GM23338 (cell line): ENCODE results near the gene AGO4. TPM values are rescaled to one million over a fixed set of nuclear protein-coding genes. Genes with fewer than 3 reads are reported as not detected.

Experiments used
- ATAC-seq: fragments of 200-7000 bp; cut with Tn5 transposase; 3 replicates; pipeline ENCODE4 v1.9.1; 2020
- DNase-seq: peaks from one replicate; pipeline ENCODE4 v3.0.0-alpha.2; 2015; ENCODE audit warnings: low spot score
- H2AFZ ChIP-seq: fragments of 200-600 bp; sonication (generic); 2 replicates; pipeline ENCODE4 v1.8.0; 2016; ENCODE audit warnings: antibody characterized with exemption, mild to moderate bottlenecking, moderate library complexity
- H3F3A ChIP-seq: fragments of 200-600 bp; sonication (generic); replicated peaks from 2 replicates; pipeline ENCODE4 v1.8.0; 2017; ENCODE audit warnings: antibody characterized with exemption, mixed run types, low read depth
- H3K27ac ChIP-seq: fragments of 200-600 bp; sonication (generic); 2 replicates; pipeline ENCODE4 v1.6.1; 2016; ENCODE audit warnings: low read depth
- H3K27me3 ChIP-seq: fragments of 200-600 bp; sonication (generic); 2 replicates; pipeline ENCODE4 v1.8.0; 2016; ENCODE audit warnings: mild to moderate bottlenecking, mixed run types, moderate library complexity; ENCODE audit not compliant: insufficient read depth
- H3K36me3 ChIP-seq: fragments of 200-600 bp; sonication (generic); 2 replicates; pipeline ENCODE4 v1.8.0; 2016; ENCODE audit warnings: mild to moderate bottlenecking; ENCODE audit not compliant: insufficient read depth
- H3K4me1 ChIP-seq: fragments of 200-600 bp; sonication (generic); 2 replicates; pipeline ENCODE4 v1.8.0; 2016; ENCODE audit warnings: mild to moderate bottlenecking, moderate library complexity; ENCODE audit not compliant: insufficient read depth
- H3K4me2 ChIP-seq: fragments of 200-600 bp; sonication (generic); 2 replicates; pipeline ENCODE4 v1.7.1; 2017; ENCODE audit warnings: mixed run types
- H3K4me3 ChIP-seq: fragments of 200-600 bp; sonication (generic); 2 replicates; pipeline ENCODE4 v1.6.1; 2016; ENCODE audit warnings: mixed run types
- H3K79me2 ChIP-seq: fragments of 200-600 bp; sonication (generic); replicated peaks from 2 replicates; pipeline ENCODE4 v1.8.0; 2017; ENCODE audit warnings: mild to moderate bottlenecking; ENCODE audit not compliant: insufficient read depth
- H3K9me2 ChIP-seq: fragments of 200-600 bp; sonication (generic); 2 replicates; pipeline ENCODE4 v1.8.0; 2017; ENCODE audit not compliant: insufficient read depth
- H4K20me1 ChIP-seq: fragments of 200-600 bp; sonication (generic); replicated peaks from 2 replicates; pipeline ENCODE4 v1.8.0; 2017; ENCODE audit warnings: mild to moderate bottlenecking; ENCODE audit not compliant: insufficient read depth
- H3K27ac Mint-ChIP-seq: 2 replicates; pipeline ENCODE4 v1.8.0; 2020; ENCODE audit warnings: inconsistent platforms, mild to moderate bottlenecking, moderate library complexity, mixed read lengths
- H3K27me3 Mint-ChIP-seq: 3 replicates; pipeline ENCODE4 v1.8.0; 2022; ENCODE audit warnings: low read depth, mild to moderate bottlenecking, moderate library complexity, mixed read lengths, inconsistent platforms; ENCODE audit not compliant: insufficient read depth, poor library complexity
- H3K36me3 Mint-ChIP-seq: 3 replicates; pipeline ENCODE4 v1.8.0; 2021; ENCODE audit warnings: low read depth, mild to moderate bottlenecking, inconsistent platforms, moderate library complexity, mixed read lengths
- H3K4me1 Mint-ChIP-seq: 3 replicates; pipeline ENCODE4 v1.8.0; 2020; ENCODE audit warnings: mild to moderate bottlenecking, inconsistent platforms, mixed read lengths
- H3K4me3 Mint-ChIP-seq: 3 replicates; pipeline ENCODE4 v1.8.0; 2021; ENCODE audit warnings: moderate library complexity, mild to moderate bottlenecking, inconsistent platforms, mixed read lengths
- H3K9me3 Mint-ChIP-seq: 3 replicates; pipeline ENCODE4 v1.8.0; 2020; ENCODE audit warnings: moderate library complexity, mild to moderate bottlenecking, inconsistent platforms, mixed read lengths
- CREB1 ChIP-seq: fragments of 250-450 bp; sonication (Bioruptor Pico); IDR thresholded peaks from 2 replicates; pipeline ENCODE4 v1.5.0; 2020; ENCODE audit warnings: low read depth, mild to moderate bottlenecking, moderate library complexity
- EZH2 ChIP-seq: fragments of 200-600 bp; sonication (generic); IDR thresholded peaks from one replicate; pipeline ENCODE4 v1.8.0; 2017; ENCODE audit warnings: antibody characterized with exemption, mild to moderate bottlenecking, low read depth; ENCODE audit not compliant: unreplicated experiment
- EZH2phosphoT487 ChIP-seq: fragments of 200-600 bp; sonication (generic); IDR thresholded peaks from one replicate; pipeline ENCODE4 v1.8.1; 2018; ENCODE audit warnings: antibody characterized with exemption; ENCODE audit not compliant: unreplicated experiment
- JUNB ChIP-seq: IDR thresholded peaks from one replicate; pipeline ENCODE4 v1.6.1; 2016; ENCODE audit warnings: antibody characterized with exemption; ENCODE audit not compliant: unreplicated experiment
- NANOG ChIP-seq: IDR thresholded peaks from 2 replicates; pipeline ENCODE4 v1.6.1; 2016; ENCODE audit warnings: antibody characterized with exemption, borderline replicate concordance
- POLR2AphosphoS5 ChIP-seq: IDR thresholded peaks from 2 replicates; pipeline ENCODE4 v1.6.1; 2016; ENCODE audit warnings: antibody characterized with exemption, low read depth
- STAT1 ChIP-seq: IDR thresholded peaks from one replicate; pipeline ENCODE4 v1.6.1; 2016; ENCODE audit warnings: antibody characterized with exemption; ENCODE audit not compliant: unreplicated experiment
- ZNF114 ChIP-seq: fragments of 250-450 bp; sonication (Bioruptor Pico); IDR thresholded peaks from 2 replicates; pipeline ENCODE4 v1.5.0; 2020; ENCODE audit warnings: mild to moderate bottlenecking, moderate library complexity
- ZNF331 ChIP-seq: fragments of 250-450 bp; sonication (Bioruptor Pico); IDR thresholded peaks from 2 replicates; pipeline ENCODE4 v1.5.0; 2020; ENCODE audit warnings: low read depth, mild to moderate bottlenecking, moderate library complexity
- polyA plus RNA-seq: library from polyadenylated mRNA; unstranded; fragments of >200 nt; fragmentation: Nextera tagmentation; extraction: Ambion mirVana; gene quantifications from 2 replicates; pipeline ENCODE4 v1.2.1, GENCODE V29; 2016
- total RNA-seq: library from RNA; depleted of rRNA; stranded (reverse); fragments of >200 nt; shearing (Covaris generic); gene quantifications from 2 replicates; pipeline ENCODE4 v1.2.3, GENCODE V29; 2014
- TF ChIP-seq, protein P1 (sequence below): IDR thresholded peaks from 2 replicates; pipeline ENCODE4 v1.6.1; 2016; ENCODE audit warnings: antibody characterized with exemption
- TF ChIP-seq, protein P2 (sequence below): IDR thresholded peaks from one replicate; pipeline ENCODE4 v1.6.1; 2018; ENCODE audit warnings: antibody characterized with exemption; ENCODE audit not compliant: unreplicated experiment
- TF ChIP-seq, protein P3 (sequence below): fragments of 250-450 bp; sonication (Bioruptor Pico); IDR thresholded peaks from 2 replicates; pipeline ENCODE4 v1.5.0; 2020; ENCODE audit warnings: mild to moderate bottlenecking, moderate library complexity
- TF ChIP-seq, protein P4 (sequence below), 2 experiments: fragments of 200-600 bp in 1 of 2; sonication (generic) in 1 of 2; conservative IDR thresholded peaks; 2 replicates each; pipeline versions ENCODE4 v1.5.1 to v1.6.1; 2016 to 2017; ENCODE audit warnings: antibody characterized with exemption in 2 of 2, low read depth in 2 of 2, mild to moderate bottlenecking in 2 of 2, moderate library complexity in 1 of 2

AGO4 gene
- total and polyA plus RNA-seq, 2 experiments from 2014 or later, result 1.7 to 9.7 TPM

DNA sequence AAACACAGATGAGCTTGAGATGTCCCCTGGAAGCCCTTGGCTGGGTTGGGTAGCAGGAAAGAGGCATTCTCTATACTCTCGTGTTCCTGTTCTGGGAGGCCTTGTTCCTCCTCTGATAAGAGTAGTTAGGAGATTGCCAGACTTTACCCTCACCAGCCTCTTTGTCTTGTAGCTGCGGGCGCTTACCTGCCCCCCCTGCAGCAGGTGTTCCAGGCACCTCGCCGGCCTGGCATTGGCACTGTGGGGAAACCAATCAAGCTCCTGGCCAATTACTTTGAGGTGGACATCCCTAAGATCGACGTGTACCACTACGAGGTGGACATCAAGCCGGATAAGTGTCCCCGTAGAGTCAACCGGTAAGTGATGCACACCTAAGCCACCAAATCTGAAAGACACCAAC lies 80.4 kb downstream of the AGO4 start:
- Mint-ChIP-seq H3K9me3 (no peaks in the 10 kb centered on the region), H3K4me3 (no peak overlapping the region), H3K27ac (no peak overlapping the region), H3K4me1 (peaks cover 48% of the 10 kb centered on the region), H3K36me3 (peaks cover 41% of the 10 kb centered on the region), H3K27me3 (peaks cover 11% of the 10 kb centered on the region)
- H3K27me3 ChIP-seq, result no peaks in the 10 kb centered on the region
- no peak overlapping the region for H3K27ac ChIP-seq
- peaks cover 45% of the 10 kb centered on the region for H4K20me1 ChIP-seq
- no peaks in the 10 kb centered on the region for H3K9me2 ChIP-seq
- H3K4me2 ChIP-seq, result no peak overlapping the region
- H2AFZ ChIP-seq, result no peak overlapping the region
- H3K79me2 ChIP-seq, result peaks cover 83% of the 10 kb centered on the region
- H3K4me1 ChIP-seq, result peaks cover 33% of the 10 kb centered on the region
- TF ChIP-seq, protein P1, sequence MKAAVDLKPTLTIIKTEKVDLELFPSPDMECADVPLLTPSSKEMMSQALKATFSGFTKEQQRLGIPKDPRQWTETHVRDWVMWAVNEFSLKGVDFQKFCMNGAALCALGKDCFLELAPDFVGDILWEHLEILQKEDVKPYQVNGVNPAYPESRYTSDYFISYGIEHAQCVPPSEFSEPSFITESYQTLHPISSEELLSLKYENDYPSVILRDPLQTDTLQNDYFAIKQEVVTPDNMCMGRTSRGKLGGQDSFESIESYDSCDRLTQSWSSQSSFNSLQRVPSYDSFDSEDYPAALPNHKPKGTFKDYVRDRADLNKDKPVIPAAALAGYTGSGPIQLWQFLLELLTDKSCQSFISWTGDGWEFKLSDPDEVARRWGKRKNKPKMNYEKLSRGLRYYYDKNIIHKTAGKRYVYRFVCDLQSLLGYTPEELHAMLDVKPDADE, result no peak
- TF ChIP-seq, protein P2, sequence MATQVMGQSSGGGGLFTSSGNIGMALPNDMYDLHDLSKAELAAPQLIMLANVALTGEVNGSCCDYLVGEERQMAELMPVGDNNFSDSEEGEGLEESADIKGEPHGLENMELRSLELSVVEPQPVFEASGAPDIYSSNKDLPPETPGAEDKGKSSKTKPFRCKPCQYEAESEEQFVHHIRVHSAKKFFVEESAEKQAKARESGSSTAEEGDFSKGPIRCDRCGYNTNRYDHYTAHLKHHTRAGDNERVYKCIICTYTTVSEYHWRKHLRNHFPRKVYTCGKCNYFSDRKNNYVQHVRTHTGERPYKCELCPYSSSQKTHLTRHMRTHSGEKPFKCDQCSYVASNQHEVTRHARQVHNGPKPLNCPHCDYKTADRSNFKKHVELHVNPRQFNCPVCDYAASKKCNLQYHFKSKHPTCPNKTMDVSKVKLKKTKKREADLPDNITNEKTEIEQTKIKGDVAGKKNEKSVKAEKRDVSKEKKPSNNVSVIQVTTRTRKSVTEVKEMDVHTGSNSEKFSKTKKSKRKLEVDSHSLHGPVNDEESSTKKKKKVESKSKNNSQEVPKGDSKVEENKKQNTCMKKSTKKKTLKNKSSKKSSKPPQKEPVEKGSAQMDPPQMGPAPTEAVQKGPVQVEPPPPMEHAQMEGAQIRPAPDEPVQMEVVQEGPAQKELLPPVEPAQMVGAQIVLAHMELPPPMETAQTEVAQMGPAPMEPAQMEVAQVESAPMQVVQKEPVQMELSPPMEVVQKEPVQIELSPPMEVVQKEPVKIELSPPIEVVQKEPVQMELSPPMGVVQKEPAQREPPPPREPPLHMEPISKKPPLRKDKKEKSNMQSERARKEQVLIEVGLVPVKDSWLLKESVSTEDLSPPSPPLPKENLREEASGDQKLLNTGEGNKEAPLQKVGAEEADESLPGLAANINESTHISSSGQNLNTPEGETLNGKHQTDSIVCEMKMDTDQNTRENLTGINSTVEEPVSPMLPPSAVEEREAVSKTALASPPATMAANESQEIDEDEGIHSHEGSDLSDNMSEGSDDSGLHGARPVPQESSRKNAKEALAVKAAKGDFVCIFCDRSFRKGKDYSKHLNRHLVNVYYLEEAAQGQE, result no peak
- no peak for TF ChIP-seq CREB1 (CRISPR knock-in tag)
- TF ChIP-seq ZNF331 (CRISPR knock-in tag), result no peak
- TF ChIP-seq JUNB, result no peak
- TF ChIP-seq, protein P3, sequence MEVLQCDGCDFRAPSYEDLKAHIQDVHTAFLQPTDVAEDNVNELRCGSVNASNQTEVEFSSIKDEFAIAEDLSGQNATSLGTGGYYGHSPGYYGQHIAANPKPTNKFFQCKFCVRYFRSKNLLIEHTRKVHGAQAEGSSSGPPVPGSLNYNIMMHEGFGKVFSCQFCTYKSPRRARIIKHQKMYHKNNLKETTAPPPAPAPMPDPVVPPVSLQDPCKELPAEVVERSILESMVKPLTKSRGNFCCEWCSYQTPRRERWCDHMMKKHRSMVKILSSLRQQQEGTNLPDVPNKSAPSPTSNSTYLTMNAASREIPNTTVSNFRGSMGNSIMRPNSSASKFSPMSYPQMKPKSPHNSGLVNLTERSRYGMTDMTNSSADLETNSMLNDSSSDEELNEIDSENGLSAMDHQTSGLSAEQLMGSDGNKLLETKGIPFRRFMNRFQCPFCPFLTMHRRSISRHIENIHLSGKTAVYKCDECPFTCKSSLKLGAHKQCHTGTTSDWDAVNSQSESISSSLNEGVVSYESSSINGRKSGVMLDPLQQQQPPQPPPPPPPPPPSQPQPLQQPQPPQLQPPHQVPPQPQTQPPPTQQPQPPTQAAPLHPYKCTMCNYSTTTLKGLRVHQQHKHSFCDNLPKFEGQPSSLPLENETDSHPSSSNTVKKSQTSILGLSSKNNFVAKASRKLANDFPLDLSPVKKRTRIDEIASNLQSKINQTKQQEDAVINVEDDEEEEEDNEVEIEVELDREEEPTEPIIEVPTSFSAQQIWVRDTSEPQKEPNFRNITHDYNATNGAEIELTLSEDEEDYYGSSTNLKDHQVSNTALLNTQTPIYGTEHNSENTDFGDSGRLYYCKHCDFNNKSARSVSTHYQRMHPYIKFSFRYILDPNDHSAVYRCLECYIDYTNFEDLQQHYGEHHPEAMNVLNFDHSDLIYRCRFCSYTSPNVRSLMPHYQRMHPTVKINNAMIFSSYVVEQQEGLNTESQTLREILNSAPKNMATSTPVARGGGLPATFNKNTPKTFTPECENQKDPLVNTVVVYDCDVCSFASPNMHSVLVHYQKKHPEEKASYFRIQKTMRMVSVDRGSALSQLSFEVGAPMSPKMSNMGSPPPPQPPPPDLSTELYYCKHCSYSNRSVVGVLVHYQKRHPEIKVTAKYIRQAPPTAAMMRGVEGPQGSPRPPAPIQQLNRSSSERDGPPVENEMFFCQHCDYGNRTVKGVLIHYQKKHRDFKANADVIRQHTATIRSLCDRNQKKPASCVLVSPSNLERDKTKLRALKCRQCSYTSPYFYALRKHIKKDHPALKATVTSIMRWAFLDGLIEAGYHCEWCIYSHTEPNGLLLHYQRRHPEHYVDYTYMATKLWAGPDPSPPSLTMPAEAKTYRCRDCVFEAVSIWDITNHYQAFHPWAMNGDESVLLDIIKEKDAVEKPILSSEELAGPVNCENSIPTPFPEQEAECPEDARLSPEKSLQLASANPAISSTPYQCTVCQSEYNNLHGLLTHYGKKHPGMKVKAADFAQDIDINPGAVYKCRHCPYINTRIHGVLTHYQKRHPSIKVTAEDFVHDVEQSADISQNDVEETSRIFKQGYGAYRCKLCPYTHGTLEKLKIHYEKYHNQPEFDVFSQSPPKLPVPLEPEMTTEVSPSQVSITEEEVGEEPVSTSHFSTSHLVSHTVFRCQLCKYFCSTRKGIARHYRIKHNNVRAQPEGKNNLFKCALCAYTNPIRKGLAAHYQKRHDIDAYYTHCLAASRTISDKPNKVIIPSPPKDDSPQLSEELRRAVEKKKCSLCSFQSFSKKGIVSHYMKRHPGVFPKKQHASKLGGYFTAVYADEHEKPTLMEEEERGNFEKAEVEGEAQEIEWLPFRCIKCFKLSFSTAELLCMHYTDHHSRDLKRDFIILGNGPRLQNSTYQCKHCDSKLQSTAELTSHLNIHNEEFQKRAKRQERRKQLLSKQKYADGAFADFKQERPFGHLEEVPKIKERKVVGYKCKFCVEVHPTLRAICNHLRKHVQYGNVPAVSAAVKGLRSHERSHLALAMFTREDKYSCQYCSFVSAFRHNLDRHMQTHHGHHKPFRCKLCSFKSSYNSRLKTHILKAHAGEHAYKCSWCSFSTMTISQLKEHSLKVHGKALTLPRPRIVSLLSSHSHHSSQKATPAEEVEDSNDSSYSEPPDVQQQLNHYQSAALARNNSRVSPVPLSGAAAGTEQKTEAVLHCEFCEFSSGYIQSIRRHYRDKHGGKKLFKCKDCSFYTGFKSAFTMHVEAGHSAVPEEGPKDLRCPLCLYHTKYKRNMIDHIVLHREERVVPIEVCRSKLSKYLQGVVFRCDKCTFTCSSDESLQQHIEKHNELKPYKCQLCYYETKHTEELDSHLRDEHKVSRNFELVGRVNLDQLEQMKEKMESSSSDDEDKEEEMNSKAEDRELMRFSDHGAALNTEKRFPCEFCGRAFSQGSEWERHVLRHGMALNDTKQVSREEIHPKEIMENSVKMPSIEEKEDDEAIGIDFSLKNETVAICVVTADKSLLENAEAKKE, result no peak
- TF ChIP-seq EZH2phosphoT487, result no peak
- TF ChIP-seq STAT1, result no peak
- TF ChIP-seq, protein P4, sequence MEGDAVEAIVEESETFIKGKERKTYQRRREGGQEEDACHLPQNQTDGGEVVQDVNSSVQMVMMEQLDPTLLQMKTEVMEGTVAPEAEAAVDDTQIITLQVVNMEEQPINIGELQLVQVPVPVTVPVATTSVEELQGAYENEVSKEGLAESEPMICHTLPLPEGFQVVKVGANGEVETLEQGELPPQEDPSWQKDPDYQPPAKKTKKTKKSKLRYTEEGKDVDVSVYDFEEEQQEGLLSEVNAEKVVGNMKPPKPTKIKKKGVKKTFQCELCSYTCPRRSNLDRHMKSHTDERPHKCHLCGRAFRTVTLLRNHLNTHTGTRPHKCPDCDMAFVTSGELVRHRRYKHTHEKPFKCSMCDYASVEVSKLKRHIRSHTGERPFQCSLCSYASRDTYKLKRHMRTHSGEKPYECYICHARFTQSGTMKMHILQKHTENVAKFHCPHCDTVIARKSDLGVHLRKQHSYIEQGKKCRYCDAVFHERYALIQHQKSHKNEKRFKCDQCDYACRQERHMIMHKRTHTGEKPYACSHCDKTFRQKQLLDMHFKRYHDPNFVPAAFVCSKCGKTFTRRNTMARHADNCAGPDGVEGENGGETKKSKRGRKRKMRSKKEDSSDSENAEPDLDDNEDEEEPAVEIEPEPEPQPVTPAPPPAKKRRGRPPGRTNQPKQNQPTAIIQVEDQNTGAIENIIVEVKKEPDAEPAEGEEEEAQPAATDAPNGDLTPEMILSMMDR (conservative IDR thresholded peaks at IDR 0.05; ENCODE audit: low read depth in 2 of 2), result no peak
- TF ChIP-seq ZNF114 (CRISPR knock-in tag), result no peak
- TF ChIP-seq EZH2, result no peak
- TF ChIP-seq NANOG, result no peak
- no peak for TF ChIP-seq POLR2AphosphoS5
- H3K4me3 ChIP-seq, result no peak overlapping the region
- H3K36me3 ChIP-seq, result peaks cover 19% of the 10 kb centered on the region
- no peak for ATAC-seq
- peaks cover 14% of the 10 kb centered on the region; the same call in 1 of the 2 replicates for H3F3A ChIP-seq
- DNase-seq, result no peak
